OCI-LY7 (cell line): Measurements from ENCODE around the gene CYP19A1.

Source experiments
- CTCF ChIP-seq: fragments of 200-600 bp; sonication (generic); conservative IDR thresholded peaks from 2 replicates; pipeline ENCODE4 v1.5.1; 2014; ENCODE audit warnings: mild to moderate bottlenecking, antibody characterized with exemption, low read length, moderate library complexity, mixed read lengths
- EZH2phosphoT487 ChIP-seq: fragments of 200-600 bp; sonication (generic); IDR thresholded peaks from 2 replicates; pipeline ENCODE4 v1.6.1; 2018; ENCODE audit warnings: low read depth, borderline replicate concordance, mild to moderate bottlenecking, mixed run types, antibody characterized with exemption, low read length, moderate library complexity, mixed read lengths

- TF ChIP-seq EZH2phosphoT487 (no peak), CTCF (no peak)
Observed at GRCh38 chr15:51334011-51334451, 4.4 kb downstream of the CYP19A1 start.
